Measurements from ENCODE around the gene ELF4. TPM values are rescaled to one million over a fixed set of nuclear protein-coding genes. Genes with fewer than 3 reads are reported as not detected.
A peak's percentile ranks its signal among the peaks of the same experiment; 100 is the strongest.

The ELF4 gene
- total RNA-seq, 1 experiment from 2014 or later = 19.2 TPM

DNA sequence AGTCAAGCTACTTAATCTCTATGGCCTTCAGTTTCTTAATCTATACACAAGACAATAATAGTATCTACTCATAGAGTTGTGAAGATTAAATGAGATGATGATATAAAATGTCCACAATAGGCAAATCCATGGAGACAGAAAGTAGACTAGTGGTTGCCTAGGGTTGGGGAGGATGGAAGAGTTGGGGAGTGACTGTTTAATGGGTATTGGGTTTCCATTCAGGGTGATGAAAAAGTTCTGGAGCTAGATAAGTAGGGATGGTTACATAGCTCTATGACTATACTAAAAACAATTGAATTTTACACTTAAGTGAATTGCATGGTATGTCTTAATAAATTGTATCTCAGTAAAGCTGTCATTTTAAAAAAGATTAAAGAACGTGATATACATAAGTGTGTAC, 92.2 kb downstream of the ELF4 start:
- Histone ChIP-seq H3K9ac (ENCODE audit: low read length) (no peak overlapping the region), H3K9me2 (ENCODE audit: insufficient read depth) (no peaks in the 10 kb centered on the region), H4K20me1 (ENCODE audit: insufficient read depth) (no peaks in the 10 kb centered on the region), H3K4me3 (replicated peaks in 1 of 2; ENCODE audit: low read depth in 1 of 2, low read length in 2 of 2) (no peak overlapping the region), H3K36me3 (ENCODE audit: control insufficient read depth in 1 of 2, insufficient read depth in 2 of 2, low read length in 2 of 2) (peaks cover 5% of the 10 kb centered on the region in 2 experiments; a peak in 2 of 4 replicates), H3K27ac (ENCODE audit: low read depth, low read length) (no peak overlapping the region), H3K27me3 (ENCODE audit: insufficient read depth, low read length) (no peaks in the 10 kb centered on the region), H3K79me2 (ENCODE audit: insufficient read depth, low read length) (peaks cover 30% of the 10 kb centered on the region), H2AFZ (ENCODE audit: low read depth, low read length, poor library complexity, severe bottlenecking) (no peak overlapping the region), H3K4me2 (ENCODE audit: low read length) (no peak overlapping the region), H3K9me3 (ENCODE audit: control insufficient read depth in 1 of 2, insufficient read depth in 1 of 2, low read depth in 1 of 2, low read length in 2 of 2) (no peaks in the 10 kb centered on the region), H3K4me1 (ENCODE audit: control insufficient read depth in 1 of 2, insufficient read depth in 2 of 2, low read length in 2 of 2) (no peaks in the 10 kb centered on the region)
- ChIA-PET RAD21 (ENCODE audit: low non-redundant PET in 1 of 2, low total read pairs in 2 of 2, uncharacterized antibody in 2 of 2, unreplicated experiment in 2 of 2) (no interaction called here), CTCF (interaction anchor here (2.2 kb wide), 1 partner anchor 10 kb away, joined by 5 read pairs; no protein-coding TSS in a partner anchor), POLR2A (no interaction called here)
- ATAC-seq (no peak), DNase-seq (ENCODE audit: low read depth, low spot score) (no peak)
- TF ChIP-seq POLR2AphosphoS5 (IDR thresholded peaks at IDR 0.05; ENCODE audit: low read depth, low read length) = no peak
- no peak for TF ChIP-seq RAD21 (IDR thresholded peaks at IDR 0.05; ENCODE audit: low read depth)
- no peak for TF ChIP-seq EZH2phosphoT487 (IDR thresholded peaks at IDR 0.05; ENCODE audit: borderline replicate concordance)
- TF ChIP-seq SIN3A (IDR thresholded peaks at IDR 0.05; ENCODE audit: low read depth) = no peak
- intact Hi-C loops (cut with micrococcal nuclease) = no loop called here
- no TSS peak for BruUV-seq (replicated peaks)

DNA sequence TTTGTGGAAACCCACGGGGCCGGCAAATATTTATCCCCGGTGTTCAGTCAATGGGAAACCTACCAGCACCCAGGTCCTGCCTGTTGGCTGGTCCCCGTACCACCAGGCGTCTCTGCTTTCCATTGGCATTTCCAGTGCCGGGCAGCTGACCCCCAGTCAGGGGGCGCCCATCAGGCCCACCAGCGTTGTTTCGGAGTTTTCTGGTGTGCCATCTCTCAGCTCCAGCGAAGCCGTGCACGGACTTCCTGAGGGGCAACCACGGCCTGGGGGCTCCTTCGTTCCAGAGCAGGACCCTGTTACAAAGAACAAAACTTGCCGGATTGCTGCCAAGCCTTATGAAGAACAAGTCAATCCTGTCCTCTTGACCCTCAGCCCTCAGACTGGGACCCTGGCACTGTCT, 95.1 kb downstream of the ELF4 start:
- no peak overlapping the region for H3K4me3 ChIP-seq (replicated peaks in 1 of 2; ENCODE audit: low read depth in 1 of 2, low read length in 2 of 2)
- no peaks in the 10 kb centered on the region for H3K27me3 ChIP-seq (ENCODE audit: insufficient read depth, low read length)
- no peaks in the 10 kb centered on the region; a peak in 2 of 4 replicates for H3K36me3 ChIP-seq (ENCODE audit: control insufficient read depth in 1 of 2, insufficient read depth in 2 of 2, low read length in 2 of 2)
- H3K79me2 ChIP-seq (ENCODE audit: insufficient read depth, low read length) = peaks cover 30% of the 10 kb centered on the region
- H4K20me1 ChIP-seq (ENCODE audit: insufficient read depth) = no peaks in the 10 kb centered on the region
- POLR2A ChIA-PET = no interaction called here
- CTCF ChIA-PET = no interaction called here
- no peak overlapping the region for H3K4me2 ChIP-seq (ENCODE audit: low read length)
- intact Hi-C loops (cut with micrococcal nuclease) = no loop called here
- no peak overlapping the region for H3K27ac ChIP-seq (ENCODE audit: low read depth, low read length)
- TSS peak; percentile 28 for BruUV-seq (replicated peaks)
- no peaks in the 10 kb centered on the region for H3K9me3 ChIP-seq (ENCODE audit: control insufficient read depth in 1 of 2, insufficient read depth in 1 of 2, low read depth in 1 of 2, low read length in 2 of 2)
- DNase-seq (ENCODE audit: low read depth, low spot score) (no peak), ATAC-seq (no peak)
- RAD21 ChIA-PET (ENCODE audit: low non-redundant PET in 1 of 2, low total read pairs in 2 of 2, uncharacterized antibody in 2 of 2, unreplicated experiment in 2 of 2) = no interaction called here
- no peak overlapping the region for H2AFZ ChIP-seq (ENCODE audit: low read depth, low read length, poor library complexity, severe bottlenecking)
- no peak overlapping the region for H3K9ac ChIP-seq (ENCODE audit: low read length)
- H3K4me1 ChIP-seq (ENCODE audit: control insufficient read depth in 1 of 2, insufficient read depth in 2 of 2, low read length in 2 of 2) = no peaks in the 10 kb centered on the region
- H3K9me2 ChIP-seq (ENCODE audit: insufficient read depth) = no peaks in the 10 kb centered on the region
- no peak for TF ChIP-seq CBX3 (IDR thresholded peaks at IDR 0.05; ENCODE audit: low read depth)
- no peak for TF ChIP-seq YY1 (IDR thresholded peaks at IDR 0.05; ENCODE audit: extremely low read depth, insufficient replicate concordance, low read depth, low read length)
- TF ChIP-seq ZNF274 (IDR thresholded peaks at IDR 0.05; ENCODE audit: low read depth, low read length) = no peak
- TF ChIP-seq, protein P1, sequence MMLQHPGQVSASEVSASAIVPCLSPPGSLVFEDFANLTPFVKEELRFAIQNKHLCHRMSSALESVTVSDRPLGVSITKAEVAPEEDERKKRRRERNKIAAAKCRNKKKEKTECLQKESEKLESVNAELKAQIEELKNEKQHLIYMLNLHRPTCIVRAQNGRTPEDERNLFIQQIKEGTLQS (IDR thresholded peaks at IDR 0.05) = no peak
- TF ChIP-seq EGR1 (IDR thresholded peaks at IDR 0.05; ENCODE audit: low read depth) = no peak
- TF ChIP-seq FOSL1 (IDR thresholded peaks at IDR 0.05; ENCODE audit: low read depth) = no peak
- TF ChIP-seq, protein P2, sequence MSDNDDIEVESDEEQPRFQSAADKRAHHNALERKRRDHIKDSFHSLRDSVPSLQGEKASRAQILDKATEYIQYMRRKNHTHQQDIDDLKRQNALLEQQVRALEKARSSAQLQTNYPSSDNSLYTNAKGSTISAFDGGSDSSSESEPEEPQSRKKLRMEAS (IDR thresholded peaks at IDR 0.05) = no peak
- no peak for TF ChIP-seq CEBPB (IDR thresholded peaks at IDR 0.05; ENCODE audit: low read depth)
- no peak for TF ChIP-seq SRF (IDR thresholded peaks at IDR 0.05; ENCODE audit: low read depth)
- no peak for TF ChIP-seq POLR2AphosphoS5 (IDR thresholded peaks at IDR 0.05; ENCODE audit: low read depth, low read length)
- no peak for TF ChIP-seq POLR2A (IDR thresholded peaks at IDR 0.05; ENCODE audit: borderline replicate concordance, extremely low read depth, insufficient read depth, insufficient read length)
- TF ChIP-seq, protein P3, sequence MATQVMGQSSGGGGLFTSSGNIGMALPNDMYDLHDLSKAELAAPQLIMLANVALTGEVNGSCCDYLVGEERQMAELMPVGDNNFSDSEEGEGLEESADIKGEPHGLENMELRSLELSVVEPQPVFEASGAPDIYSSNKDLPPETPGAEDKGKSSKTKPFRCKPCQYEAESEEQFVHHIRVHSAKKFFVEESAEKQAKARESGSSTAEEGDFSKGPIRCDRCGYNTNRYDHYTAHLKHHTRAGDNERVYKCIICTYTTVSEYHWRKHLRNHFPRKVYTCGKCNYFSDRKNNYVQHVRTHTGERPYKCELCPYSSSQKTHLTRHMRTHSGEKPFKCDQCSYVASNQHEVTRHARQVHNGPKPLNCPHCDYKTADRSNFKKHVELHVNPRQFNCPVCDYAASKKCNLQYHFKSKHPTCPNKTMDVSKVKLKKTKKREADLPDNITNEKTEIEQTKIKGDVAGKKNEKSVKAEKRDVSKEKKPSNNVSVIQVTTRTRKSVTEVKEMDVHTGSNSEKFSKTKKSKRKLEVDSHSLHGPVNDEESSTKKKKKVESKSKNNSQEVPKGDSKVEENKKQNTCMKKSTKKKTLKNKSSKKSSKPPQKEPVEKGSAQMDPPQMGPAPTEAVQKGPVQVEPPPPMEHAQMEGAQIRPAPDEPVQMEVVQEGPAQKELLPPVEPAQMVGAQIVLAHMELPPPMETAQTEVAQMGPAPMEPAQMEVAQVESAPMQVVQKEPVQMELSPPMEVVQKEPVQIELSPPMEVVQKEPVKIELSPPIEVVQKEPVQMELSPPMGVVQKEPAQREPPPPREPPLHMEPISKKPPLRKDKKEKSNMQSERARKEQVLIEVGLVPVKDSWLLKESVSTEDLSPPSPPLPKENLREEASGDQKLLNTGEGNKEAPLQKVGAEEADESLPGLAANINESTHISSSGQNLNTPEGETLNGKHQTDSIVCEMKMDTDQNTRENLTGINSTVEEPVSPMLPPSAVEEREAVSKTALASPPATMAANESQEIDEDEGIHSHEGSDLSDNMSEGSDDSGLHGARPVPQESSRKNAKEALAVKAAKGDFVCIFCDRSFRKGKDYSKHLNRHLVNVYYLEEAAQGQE (IDR thresholded peaks at IDR 0.05; ENCODE audit: low read depth) = no peak
- no peak for TF ChIP-seq JUND (IDR thresholded peaks at IDR 0.05)
- no peak for TF ChIP-seq RAD21 (IDR thresholded peaks at IDR 0.05; ENCODE audit: low read depth)
- TF ChIP-seq SP1 (IDR thresholded peaks at IDR 0.05; ENCODE audit: low read depth) = no peak
- TF ChIP-seq, protein P4, sequence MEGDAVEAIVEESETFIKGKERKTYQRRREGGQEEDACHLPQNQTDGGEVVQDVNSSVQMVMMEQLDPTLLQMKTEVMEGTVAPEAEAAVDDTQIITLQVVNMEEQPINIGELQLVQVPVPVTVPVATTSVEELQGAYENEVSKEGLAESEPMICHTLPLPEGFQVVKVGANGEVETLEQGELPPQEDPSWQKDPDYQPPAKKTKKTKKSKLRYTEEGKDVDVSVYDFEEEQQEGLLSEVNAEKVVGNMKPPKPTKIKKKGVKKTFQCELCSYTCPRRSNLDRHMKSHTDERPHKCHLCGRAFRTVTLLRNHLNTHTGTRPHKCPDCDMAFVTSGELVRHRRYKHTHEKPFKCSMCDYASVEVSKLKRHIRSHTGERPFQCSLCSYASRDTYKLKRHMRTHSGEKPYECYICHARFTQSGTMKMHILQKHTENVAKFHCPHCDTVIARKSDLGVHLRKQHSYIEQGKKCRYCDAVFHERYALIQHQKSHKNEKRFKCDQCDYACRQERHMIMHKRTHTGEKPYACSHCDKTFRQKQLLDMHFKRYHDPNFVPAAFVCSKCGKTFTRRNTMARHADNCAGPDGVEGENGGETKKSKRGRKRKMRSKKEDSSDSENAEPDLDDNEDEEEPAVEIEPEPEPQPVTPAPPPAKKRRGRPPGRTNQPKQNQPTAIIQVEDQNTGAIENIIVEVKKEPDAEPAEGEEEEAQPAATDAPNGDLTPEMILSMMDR (IDR thresholded peaks at IDR 0.05 in 2 of 3, conservative IDR thresholded peaks at IDR 0.05 in 1 of 3; ENCODE audit: borderline replicate concordance in 1 of 3, insufficient read depth in 1 of 3, low read depth in 2 of 3, low read length in 2 of 3) = no peak
